ENCODE measurements around the gene HSPA1A.
"Not testable (repeated sequence)": the region's sequence is repeated elsewhere in the genome, so short reads cannot be mapped to it uniquely, and the experiment has no call there.

HSPA1A gene

DNA sequence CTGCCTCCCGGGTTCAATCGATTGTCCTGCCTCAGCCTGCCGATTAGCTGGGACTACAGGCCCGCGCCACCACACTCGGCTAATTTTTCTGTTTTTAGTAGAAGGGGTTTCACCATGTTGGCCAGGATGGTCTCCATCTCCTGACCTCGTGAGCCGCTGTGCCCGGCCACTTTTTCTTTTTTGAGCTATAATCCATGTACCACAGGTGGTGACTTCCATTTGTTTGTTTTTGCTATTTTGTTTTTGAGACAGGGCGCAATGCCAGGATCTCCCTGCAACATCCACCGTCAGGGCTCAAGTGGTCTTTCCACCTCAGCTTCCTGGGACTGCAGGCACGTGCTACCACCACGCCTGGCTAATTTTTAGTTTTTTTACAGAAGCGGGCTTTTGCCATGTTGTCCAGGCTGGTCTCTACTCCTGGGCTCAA lies 20.7 kb downstream of the HSPA1A start:
- no peaks in the 10 kb centered on the region for H3K27me3 ChIP-seq (ENCODE audit: control insufficient read depth, insufficient read depth, low read length)

DNA sequence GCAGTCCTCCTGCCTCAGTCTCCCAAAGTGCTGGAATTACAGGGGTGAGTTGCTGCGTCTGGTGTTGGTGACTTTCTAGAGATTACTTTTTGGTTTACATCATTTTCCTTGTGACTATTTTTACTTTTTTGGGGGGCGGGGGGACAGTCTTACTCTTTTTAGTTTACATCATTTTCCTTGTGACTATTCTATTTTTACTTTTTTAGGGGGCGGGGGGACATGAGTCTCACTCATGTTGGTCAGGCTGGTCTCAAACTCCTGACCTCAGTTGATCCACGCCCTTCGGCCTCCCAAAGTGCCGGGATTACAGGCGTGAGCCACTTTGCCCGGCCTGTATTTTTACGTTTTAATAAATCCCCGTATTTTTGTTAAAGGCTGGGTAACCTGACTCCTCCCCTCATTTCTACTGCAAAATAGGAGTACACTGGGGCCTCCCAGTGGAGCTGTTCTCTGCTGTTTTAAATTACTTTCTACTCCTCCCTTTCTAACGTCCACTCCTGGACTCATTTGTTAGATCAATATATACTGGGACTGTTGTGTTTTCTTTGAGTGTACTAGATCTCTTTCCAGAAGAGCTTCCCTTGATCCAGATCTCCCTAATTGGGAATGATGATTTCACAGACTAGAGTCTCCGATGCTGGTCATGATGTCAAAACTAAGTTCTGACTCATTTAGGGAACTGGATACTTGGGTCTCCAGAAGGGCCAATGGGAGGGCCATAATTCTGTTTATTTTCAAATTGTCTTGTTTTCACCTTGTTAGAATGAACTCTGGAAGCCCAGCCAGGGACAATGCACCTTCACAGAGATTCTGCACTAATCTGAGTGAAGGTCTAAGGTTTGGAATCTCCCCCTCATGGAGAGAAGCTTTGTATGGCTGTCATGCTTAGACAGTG lies 21.4 kb downstream of the HSPA1A start:
- Histone ChIP-seq H3K9ac (ENCODE audit: low read length) (peak overlapping the region; percentile 74), H3K27me3 (ENCODE audit: control insufficient read depth, insufficient read depth, low read length) (no peaks in the 10 kb centered on the region), H3K36me3 (ENCODE audit: control insufficient read depth, insufficient read depth, low read length) (peaks cover 12% of the 10 kb centered on the region), H3K9me3 (ENCODE audit: control insufficient read depth, low read length) (no peaks in the 10 kb centered on the region), H3K4me1 (ENCODE audit: control insufficient read depth, insufficient read depth, low read length) (peaks cover 36% of the 10 kb centered on the region), H3K4me3 (ENCODE audit: low read length) (peak overlapping the region; percentile 22)

More for the DNA sequence above, 20.7 kb downstream of the HSPA1A start:
- Histone ChIP-seq H3K9me3 (ENCODE audit: control insufficient read depth, low read length) (no peaks in the 10 kb centered on the region), H3K36me3 (ENCODE audit: control insufficient read depth, insufficient read depth, low read length) (peaks cover 12% of the 10 kb centered on the region), H3K4me1 (ENCODE audit: control insufficient read depth, insufficient read depth, low read length) (peaks cover 41% of the 10 kb centered on the region), H3K9ac (ENCODE audit: low read length) (peak overlapping the region; percentile 74), H3K4me3 (ENCODE audit: low read length) (peak overlapping the region; percentile 22)

- Histone ChIP-seq H3K9me3 (ENCODE audit: control insufficient read depth, low read length) (no peaks in the 10 kb centered on the region), H3K36me3 (ENCODE audit: control insufficient read depth, insufficient read depth, low read length) (peaks cover 12% of the 10 kb centered on the region), H3K27me3 (ENCODE audit: control insufficient read depth, insufficient read depth, low read length) (no peaks in the 10 kb centered on the region), H3K4me3 (ENCODE audit: low read length) (no peak overlapping the region), H3K9ac (ENCODE audit: low read length) (peak overlapping the region; percentile 74), H3K4me1 (ENCODE audit: control insufficient read depth, insufficient read depth, low read length) (peaks cover 35% of the 10 kb centered on the region)
Observed at GRCh38 chr6:31837369-31838113, 22.2 kb downstream of the HSPA1A start.

GRCh38 chr6:31838114-31838553 lies 22.8 kb downstream of the HSPA1A start:
- H3K9ac ChIP-seq (ENCODE audit: low read length); H3K4me3 ChIP-seq (ENCODE audit: low read length); H3K27me3 ChIP-seq (ENCODE audit: control insufficient read depth, insufficient read depth, low read length); H3K9me3 ChIP-seq (ENCODE audit: control insufficient read depth, low read length): not testable (repeated sequence)
- Histone ChIP-seq H3K36me3 (ENCODE audit: control insufficient read depth, insufficient read depth, low read length) (peaks cover 12% of the 10 kb centered on the region), H3K4me1 (ENCODE audit: control insufficient read depth, insufficient read depth, low read length) (peaks cover 34% of the 10 kb centered on the region)

DNA sequence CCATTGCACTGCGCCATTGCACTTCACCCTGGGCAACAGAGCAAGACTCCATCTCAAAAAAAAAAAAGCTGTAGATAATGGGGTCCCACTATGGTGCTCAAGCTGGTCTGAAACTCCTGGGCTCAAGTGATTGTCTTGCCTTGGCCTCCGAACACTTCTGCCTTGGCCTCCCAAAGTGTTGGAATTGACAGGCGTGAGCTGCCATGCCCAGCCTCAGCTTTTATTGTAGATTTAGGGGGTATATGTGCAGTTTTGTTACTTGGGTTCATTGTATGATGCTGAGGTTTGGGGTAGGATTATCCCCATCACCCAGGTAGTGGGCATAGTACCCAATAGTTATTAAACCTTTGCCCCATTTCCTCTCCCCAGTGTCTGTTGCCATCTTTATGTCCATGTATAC lies 23.6 kb downstream of the HSPA1A start:
- no peak overlapping the region for H3K4me3 ChIP-seq (ENCODE audit: low read length)
- H3K27me3 ChIP-seq (ENCODE audit: control insufficient read depth, insufficient read depth, low read length): no peaks in the 10 kb centered on the region
- no peak overlapping the region for H3K9ac ChIP-seq (ENCODE audit: low read length)
- H3K9me3 ChIP-seq (ENCODE audit: control insufficient read depth, low read length): no peaks in the 10 kb centered on the region
- H3K4me1 ChIP-seq (ENCODE audit: control insufficient read depth, insufficient read depth, low read length): peaks cover 33% of the 10 kb centered on the region
- H3K36me3 ChIP-seq (ENCODE audit: control insufficient read depth, insufficient read depth, low read length): peaks cover 12% of the 10 kb centered on the region

GRCh38 chr6:31839779-31840126 lies 24.4 kb downstream of the HSPA1A start:
- peaks cover 37% of the 10 kb centered on the region for H3K4me1 ChIP-seq (ENCODE audit: control insufficient read depth, insufficient read depth, low read length)
- H3K4me3 ChIP-seq (ENCODE audit: low read length); H3K9me3 ChIP-seq (ENCODE audit: control insufficient read depth, low read length); H3K27me3 ChIP-seq (ENCODE audit: control insufficient read depth, insufficient read depth, low read length); H3K9ac ChIP-seq (ENCODE audit: low read length): not testable (repeated sequence)
- peaks cover 12% of the 10 kb centered on the region for H3K36me3 ChIP-seq (ENCODE audit: control insufficient read depth, insufficient read depth, low read length)

GRCh38 chr6:31842053-31842452 lies 26.7 kb downstream of the HSPA1A start:
- H3K27me3 ChIP-seq (ENCODE audit: control insufficient read depth, insufficient read depth, low read length): no peaks in the 10 kb centered on the region
- H3K4me3 ChIP-seq (ENCODE audit: low read length): no peak overlapping the region
- no peak overlapping the region for H3K9ac ChIP-seq (ENCODE audit: low read length)
- H3K9me3 ChIP-seq (ENCODE audit: control insufficient read depth, low read length): no peaks in the 10 kb centered on the region
- H3K4me1 ChIP-seq (ENCODE audit: control insufficient read depth, insufficient read depth, low read length): peaks cover 24% of the 10 kb centered on the region
- H3K36me3 ChIP-seq (ENCODE audit: control insufficient read depth, insufficient read depth, low read length): peaks cover 12% of the 10 kb centered on the region

DNA sequence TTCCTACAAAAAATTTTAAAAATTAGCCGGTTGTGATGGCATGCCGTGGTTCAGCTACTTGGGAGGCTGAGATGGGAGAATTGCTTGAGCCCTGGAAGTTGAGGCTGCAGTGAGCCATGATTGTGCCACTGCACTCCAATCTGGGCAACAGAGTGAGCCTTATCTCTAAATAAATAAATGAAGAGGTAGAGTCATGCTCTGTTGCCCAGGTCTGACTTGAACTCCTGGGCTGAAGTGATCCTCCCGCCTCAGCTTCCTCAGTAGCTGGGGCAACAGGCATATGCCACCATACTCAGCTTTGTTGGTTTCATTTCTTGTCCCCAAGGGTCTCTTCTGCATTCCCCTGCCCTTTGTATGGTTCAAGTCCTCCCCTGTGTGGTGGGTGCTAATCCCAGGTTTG lies 29.2 kb downstream of the HSPA1A start:
- Histone ChIP-seq H3K4me1 (ENCODE audit: control insufficient read depth, insufficient read depth, low read length) (peaks cover 9% of the 10 kb centered on the region), H3K36me3 (ENCODE audit: control insufficient read depth, insufficient read depth, low read length) (no peaks in the 10 kb centered on the region), H3K9me3 (ENCODE audit: control insufficient read depth, low read length) (no peaks in the 10 kb centered on the region), H3K9ac (ENCODE audit: low read length) (no peak overlapping the region), H3K27me3 (ENCODE audit: control insufficient read depth, insufficient read depth, low read length) (no peaks in the 10 kb centered on the region), H3K4me3 (ENCODE audit: low read length) (no peak overlapping the region)

DNA sequence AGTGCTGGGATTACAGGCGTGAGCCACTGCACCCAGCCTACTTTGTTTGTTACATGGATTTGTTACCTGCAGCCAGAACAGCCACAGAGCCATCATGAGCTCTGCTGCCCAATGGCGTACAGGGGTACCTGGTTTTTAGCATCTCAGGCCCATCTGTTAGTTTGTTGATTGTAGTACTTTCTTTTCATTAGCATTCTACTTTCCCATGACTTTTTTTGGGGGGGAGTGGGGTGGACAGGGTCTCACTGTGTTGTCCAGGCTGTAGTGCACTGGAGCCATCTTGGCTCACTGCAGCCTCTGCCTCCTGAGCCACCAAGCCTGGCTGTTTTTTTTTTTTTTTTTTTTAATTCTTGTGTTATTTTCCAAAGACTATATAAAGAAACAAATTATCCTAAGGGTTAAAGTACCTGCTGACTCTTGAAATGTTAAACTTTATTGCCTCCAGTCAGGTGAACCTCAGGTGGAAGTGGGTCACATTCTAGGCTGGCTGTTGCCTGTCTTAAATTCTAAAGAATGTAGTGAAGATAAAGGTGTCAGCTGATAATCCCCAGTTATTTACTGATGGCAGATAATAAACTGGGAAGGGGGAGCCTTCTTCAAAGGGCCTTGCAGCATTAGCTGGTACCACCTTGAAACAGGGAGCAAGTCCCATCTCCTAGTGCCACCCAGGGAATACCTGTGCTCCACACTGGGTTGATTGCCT lies 32.1 kb downstream of the HSPA1A start:
- Histone ChIP-seq H3K27me3 (ENCODE audit: control insufficient read depth, insufficient read depth, low read length) (no peaks in the 10 kb centered on the region), H3K4me1 (ENCODE audit: control insufficient read depth, insufficient read depth, low read length) (peaks cover 9% of the 10 kb centered on the region), H3K9ac (ENCODE audit: low read length) (no peak overlapping the region), H3K36me3 (ENCODE audit: control insufficient read depth, insufficient read depth, low read length) (no peaks in the 10 kb centered on the region), H3K4me3 (ENCODE audit: low read length) (no peak overlapping the region), H3K9me3 (ENCODE audit: control insufficient read depth, low read length) (no peaks in the 10 kb centered on the region)

DNA sequence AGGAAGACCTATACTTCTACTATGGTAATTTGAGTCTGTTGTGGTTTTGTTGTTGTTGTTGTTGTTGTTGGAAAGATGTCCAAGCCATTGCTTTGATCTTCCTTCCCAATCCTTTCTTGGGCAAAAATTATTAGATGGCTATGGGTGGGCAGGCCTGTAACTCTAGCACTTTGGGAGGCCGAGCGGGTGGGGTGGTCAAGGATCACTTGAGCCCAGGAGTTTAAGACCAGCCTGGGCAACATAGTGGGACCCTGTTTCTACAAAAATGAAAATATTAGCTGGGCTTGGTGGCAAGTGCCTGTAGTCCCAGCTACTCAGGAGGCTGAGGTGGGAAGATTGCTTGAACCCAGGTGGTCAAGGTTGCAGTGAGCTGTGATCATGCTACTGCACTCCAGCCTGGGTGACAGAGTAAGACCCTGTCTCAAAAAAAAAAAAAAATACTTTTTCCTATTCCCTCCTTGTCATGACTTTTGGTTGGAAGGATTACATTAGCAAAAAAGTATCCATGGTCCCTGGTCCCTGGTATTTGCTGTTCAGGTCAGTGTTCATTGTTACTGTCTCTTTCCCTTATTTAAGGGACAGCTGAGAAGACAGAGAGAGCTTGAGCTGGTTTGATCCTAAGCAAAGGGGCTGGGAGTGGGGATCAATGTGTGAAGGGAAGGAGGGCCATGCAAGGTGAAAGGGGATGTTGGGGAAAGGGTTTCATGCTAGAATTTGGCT lies 35.6 kb downstream of the HSPA1A start:
- no peaks in the 10 kb centered on the region for H3K9me3 ChIP-seq (ENCODE audit: control insufficient read depth, low read length)

GRCh38 chr6:31851485-31851832 lies 36.1 kb downstream of the HSPA1A start:
- no peaks in the 10 kb centered on the region for H3K36me3 ChIP-seq (ENCODE audit: control insufficient read depth, insufficient read depth, low read length)
- H3K27me3 ChIP-seq (ENCODE audit: control insufficient read depth, insufficient read depth, low read length): no peaks in the 10 kb centered on the region
- no peak overlapping the region for H3K9ac ChIP-seq (ENCODE audit: low read length)
- H3K9me3 ChIP-seq (ENCODE audit: control insufficient read depth, low read length): no peaks in the 10 kb centered on the region
- no peak overlapping the region for H3K4me3 ChIP-seq (ENCODE audit: low read length)
- no peaks in the 10 kb centered on the region for H3K4me1 ChIP-seq (ENCODE audit: control insufficient read depth, insufficient read depth, low read length)

More for the DNA sequence above, 35.6 kb downstream of the HSPA1A start:
- no peak overlapping the region for H3K4me3 ChIP-seq (ENCODE audit: low read length)
- H3K27me3 ChIP-seq (ENCODE audit: control insufficient read depth, insufficient read depth, low read length): no peaks in the 10 kb centered on the region
- H3K9ac ChIP-seq (ENCODE audit: low read length): no peak overlapping the region
- no peaks in the 10 kb centered on the region for H3K36me3 ChIP-seq (ENCODE audit: control insufficient read depth, insufficient read depth, low read length)
- H3K4me1 ChIP-seq (ENCODE audit: control insufficient read depth, insufficient read depth, low read length): no peaks in the 10 kb centered on the region

All from mucosa of stomach (tissue), 1 donor.